Measurements from ENCODE around the gene WDR17. TPM values are rescaled to one million over a fixed set of nuclear protein-coding genes. Genes with fewer than 3 reads are reported as not detected.

The WDR17 gene
- total RNA-seq, 1 donor from 2014 or later = 80.5 TPM

GRCh38 chr4:176099314-176099713 is 33.7 kb downstream of the WDR17 start:
- no peak for DNase-seq

- no peak for DNase-seq
These were observed 36.9 kb downstream of the WDR17 start for GRCh38 chr4:176102414-176103063.

GRCh38 chr4:176107695-176108094 is 42.1 kb downstream of the WDR17 start:
- no peak for DNase-seq

GRCh38 chr4:176123710-176124407 is 58.2 kb downstream of the WDR17 start:
- no peak for DNase-seq

- DNase-seq = no peak
These were observed 59.4 kb downstream of the WDR17 start for GRCh38 chr4:176125063-176125462.

GRCh38 chr4:176134670-176135069 is 69.0 kb downstream of the WDR17 start:
- DNase-seq = no peak

GRCh38 chr4:176137631-176138030 is 72.0 kb downstream of the WDR17 start:
- no peak for DNase-seq

- DNase-seq = no peak
These were observed 73.9 kb downstream of the WDR17 start for GRCh38 chr4:176139518-176139917.

GRCh38 chr4:176142253-176142652 is 76.6 kb downstream of the WDR17 start:
- no peak for DNase-seq

GRCh38 chr4:176149680-176150355 is 84.2 kb downstream of the WDR17 start:
- DNase-seq = no peak

GRCh38 chr4:176150356-176150682 is 84.7 kb downstream of the WDR17 start:
- no peak for DNase-seq

- no peak for DNase-seq
These were observed 85.1 kb downstream of the WDR17 start for GRCh38 chr4:176150704-176151103.

GRCh38 chr4:176153124-176153523 is 87.5 kb downstream of the WDR17 start:
- DNase-seq = no peak

- DNase-seq = no peak
These were observed 91.0 kb downstream of the WDR17 start for GRCh38 chr4:176156656-176157055.

GRCh38 chr4:176163041-176163440 is 97.4 kb downstream of the WDR17 start:
- no peak for DNase-seq

GRCh38 chr4:176185051-176185450 is 119.4 kb downstream of the WDR17 start:
- no peak for DNase-seq

- no peak for DNase-seq
These were observed 120.4 kb downstream of the WDR17 start for GRCh38 chr4:176186067-176186466.

- DNase-seq = no peak
These were observed 121.2 kb downstream of the WDR17 start for GRCh38 chr4:176186671-176187395.

GRCh38 chr4:176187624-176188023 is 122.0 kb downstream of the WDR17 start:
- no peak for DNase-seq

GRCh38 chr4:176188654-176189053 is 123.0 kb downstream of the WDR17 start:
- DNase-seq = no peak

- no peak for DNase-seq
These were observed 124.5 kb downstream of the WDR17 start for GRCh38 chr4:176189891-176190795.

- no peak for DNase-seq
These were observed 126.3 kb downstream of the WDR17 start for GRCh38 chr4:176191974-176192373.
